AG04450 (cell line): ENCODE measurements around the gene ZNF213. TPM values are rescaled to one million over a fixed set of nuclear protein-coding genes. Genes with fewer than 3 reads are reported as not detected.

ENCODE experiments used
- CTCF ChIA-PET: fragments of 300-600, 350-600 bp; formaldehyde crosslinking; extraction: SDS; loops from one replicate; lab custom pipeline; 2022; ENCODE audit warnings: antibody characterized with exemption, inconsistent platforms; lab: Charles Lee
- POLR2A ChIA-PET: fragments of 350-600 bp; formaldehyde crosslinking; extraction: SDS; loops from one replicate; lab custom pipeline; 2021; ENCODE audit warnings: antibody characterized with exemption, inconsistent platforms; lab: Yijun Ruan, JAX
- DNase-seq: peaks from one replicate; pipeline ENCODE4 v3.0.0-alpha.2; 2011; ENCODE audit warnings: low read depth, low spot score
- H3K27ac ChIP-seq: one replicate; pipeline ENCODE4 v1.5.1; 2012; ENCODE audit warnings: low read depth, low read length, control low read depth
- H3K27me3 ChIP-seq: one replicate; pipeline ENCODE4 v1.6.0; 2012; ENCODE audit warnings: low read length; ENCODE audit not compliant: control insufficient read depth, insufficient read depth
- H3K4me3 ChIP-seq: 2 replicates; pipeline ENCODE4 v1.5.1; 2011; ENCODE audit warnings: mild to moderate bottlenecking, low read depth, low read length, control low read depth
- H3K9me3 ChIP-seq: 2 replicates; pipeline ENCODE4 v1.5.1; 2012; ENCODE audit warnings: low read length; ENCODE audit not compliant: control insufficient read depth, insufficient read depth
- CTCF ChIP-seq: IDR thresholded peaks from 2 replicates; pipeline ENCODE4 v1.5.1; 2011; ENCODE audit warnings: low read depth, low read length, control low read depth, inconsistent platforms
- polyA plus RNA-seq: library from polyadenylated mRNA; depleted of rRNA; stranded (reverse); fragments of >200 nt; gene quantifications from 2 replicates; pipeline ENCODE4 v1.2.3, GENCODE V29; 2011

The ZNF213 gene
- polyA plus RNA-seq, 1 experiment = 0.47 TPM

- Histone ChIP-seq H3K4me3 (no peak overlapping the region), H3K27ac (no peak overlapping the region), H3K9me3 (no peaks in the 10 kb centered on the region; the same call in 1 of the 2 replicates), H3K27me3 (no peaks in the 10 kb centered on the region)
- ChIA-PET CTCF (interaction anchor here (1.1 to 4.9 kb wide), 2 partner anchors 10 to 88 kb away, joined by 3 to 32 read pairs; no protein-coding TSS in a partner anchor), POLR2A (no interaction called here)
- TF ChIP-seq CTCF = no peak
- no peak for DNase-seq
These were observed 16.0 kb upstream of the ZNF213 start for GRCh38 chr16:3118846-3119245.

- no peak for DNase-seq
- Histone ChIP-seq H3K27ac (no peak overlapping the region), H3K27me3 (no peaks in the 10 kb centered on the region), H3K9me3 (no peaks in the 10 kb centered on the region; the same call in 1 of the 2 replicates), H3K4me3 (no peak overlapping the region)
- no peak for TF ChIP-seq CTCF
- ChIA-PET CTCF (interaction anchor here (1.1 kb wide), 1 partner anchor 88 kb away, joined by 3 read pairs; no protein-coding TSS in a partner anchor), POLR2A (interaction anchor here (0.8 kb wide), 1 partner anchor 16 kb away, joined by 3 read pairs; the partner anchor contains the start of gene ZNF213)
These were observed 15.5 kb upstream of the ZNF213 start for GRCh38 chr16:3119286-3119685.

DNA sequence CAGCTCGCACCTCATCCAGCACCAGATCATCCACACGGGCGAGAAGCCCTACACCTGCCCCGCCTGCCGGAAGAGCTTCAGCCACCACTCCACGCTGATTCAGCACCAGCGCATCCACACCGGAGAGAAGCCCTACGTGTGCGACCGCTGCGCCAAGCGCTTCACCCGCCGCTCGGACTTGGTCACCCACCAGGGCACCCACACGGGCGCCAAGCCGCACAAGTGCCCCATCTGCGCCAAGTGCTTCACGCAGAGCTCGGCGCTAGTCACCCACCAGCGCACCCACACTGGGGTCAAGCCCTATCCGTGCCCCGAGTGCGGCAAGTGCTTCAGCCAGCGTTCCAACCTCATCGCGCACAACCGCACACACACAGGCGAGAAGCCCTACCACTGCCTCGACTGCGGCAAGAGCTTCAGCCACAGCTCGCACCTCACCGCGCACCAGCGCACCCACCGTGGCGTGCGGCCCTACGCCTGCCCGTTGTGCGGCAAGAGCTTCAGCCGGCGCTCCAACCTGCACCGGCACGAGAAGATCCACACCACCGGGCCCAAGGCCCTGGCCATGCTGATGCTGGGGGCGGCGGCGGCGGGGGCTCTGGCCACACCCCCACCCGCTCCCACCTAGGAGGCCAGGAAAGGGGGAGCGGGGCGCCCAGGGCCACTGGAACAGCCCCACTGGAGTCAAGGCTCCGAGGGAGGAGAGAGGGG is 15.0 kb upstream of the ZNF213 start:
- DNase-seq = no peak
- POLR2A ChIA-PET = interaction anchor here (0.8 kb wide), 1 partner anchor 15 kb away, joined by 3 read pairs; the partner anchor contains the start of gene ZNF213
- Histone ChIP-seq H3K27me3 (no peaks in the 10 kb centered on the region), H3K4me3 (no peak overlapping the region), H3K9me3 (no peaks in the 10 kb centered on the region; the same call in 1 of the 2 replicates), H3K27ac (no peak overlapping the region)
- TF ChIP-seq CTCF = no peak
- CTCF ChIA-PET = interaction anchor here (1.1 kb wide), 1 partner anchor 89 kb away, joined by 3 read pairs; no protein-coding TSS in a partner anchor

DNA sequence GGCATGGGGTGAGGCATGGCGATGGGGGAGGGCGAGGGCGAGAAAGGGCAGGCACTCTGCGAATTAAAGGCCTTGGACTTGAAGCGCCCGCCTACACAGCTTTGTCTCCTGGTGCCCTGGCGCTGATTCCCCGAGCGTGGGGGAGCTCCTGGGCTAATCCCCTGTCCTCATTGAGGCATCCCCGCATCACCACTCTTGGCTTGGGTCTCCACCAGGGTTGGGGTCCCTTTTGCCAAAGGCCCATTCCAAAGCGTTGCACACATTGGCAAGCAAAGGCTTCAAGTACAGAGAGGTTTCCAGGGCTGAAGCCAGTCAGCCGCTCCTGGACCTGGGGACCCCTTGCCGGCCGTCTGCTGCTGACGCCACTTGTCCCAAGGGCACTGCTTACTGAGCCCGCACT is 14.4 kb upstream of the ZNF213 start:
- no peak overlapping the region for H3K4me3 ChIP-seq
- no peak for DNase-seq
- no peak overlapping the region for H3K27ac ChIP-seq
- H3K9me3 ChIP-seq = no peaks in the 10 kb centered on the region; the same call in 1 of the 2 replicates
- CTCF ChIA-PET = no interaction called here
- H3K27me3 ChIP-seq = no peaks in the 10 kb centered on the region
- POLR2A ChIA-PET = no interaction called here
- TF ChIP-seq CTCF = no peak
